GM21529 (cell line): ENCODE data around the gene NAA35.

Source experiments
- ATAC-seq: cut with Tn5 transposase; IDR thresholded peaks from one replicate; pipeline ENCODE4 v1.9.1; 2021; ENCODE audit not compliant: unreplicated experiment

Gene NAA35

DNA sequence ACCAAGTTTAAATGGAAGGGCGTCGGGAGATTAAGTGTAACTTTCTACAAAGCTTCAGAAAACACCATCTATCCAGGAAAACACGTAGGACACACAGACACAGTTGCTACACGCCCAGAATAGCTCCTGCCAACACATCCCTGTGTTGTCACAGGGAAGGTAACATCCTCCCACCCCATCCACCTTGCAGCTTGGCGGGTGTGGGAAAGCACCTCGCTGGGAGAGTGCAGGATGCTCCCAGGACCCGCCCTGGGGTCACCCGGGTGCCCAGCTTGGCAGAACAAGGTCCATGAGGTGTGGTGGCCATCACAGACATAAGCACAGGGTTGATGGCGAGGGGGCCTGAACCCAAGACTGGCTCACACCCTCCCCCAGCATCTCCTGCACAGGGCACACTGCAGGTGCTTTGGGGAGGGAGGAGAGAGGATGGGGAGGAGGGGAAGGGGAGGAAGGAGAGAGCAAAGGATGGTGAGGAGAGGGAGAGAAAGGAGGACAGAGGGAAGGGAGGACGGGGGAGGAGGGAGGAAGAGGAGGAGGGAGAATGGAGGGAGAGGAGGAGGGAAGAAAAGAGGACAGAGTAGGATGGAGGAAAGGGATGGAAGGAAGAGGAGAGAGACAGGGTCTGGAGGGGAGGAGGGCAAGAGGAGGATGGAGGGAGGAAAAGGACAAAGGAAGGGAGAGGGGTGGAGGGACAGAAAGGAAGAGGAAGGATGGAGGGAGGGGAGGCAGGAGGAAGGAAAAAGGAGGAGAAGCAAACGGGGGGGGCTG lies 121.2 kb downstream of the NAA35 start:
- no peak for ATAC-seq

DNA sequence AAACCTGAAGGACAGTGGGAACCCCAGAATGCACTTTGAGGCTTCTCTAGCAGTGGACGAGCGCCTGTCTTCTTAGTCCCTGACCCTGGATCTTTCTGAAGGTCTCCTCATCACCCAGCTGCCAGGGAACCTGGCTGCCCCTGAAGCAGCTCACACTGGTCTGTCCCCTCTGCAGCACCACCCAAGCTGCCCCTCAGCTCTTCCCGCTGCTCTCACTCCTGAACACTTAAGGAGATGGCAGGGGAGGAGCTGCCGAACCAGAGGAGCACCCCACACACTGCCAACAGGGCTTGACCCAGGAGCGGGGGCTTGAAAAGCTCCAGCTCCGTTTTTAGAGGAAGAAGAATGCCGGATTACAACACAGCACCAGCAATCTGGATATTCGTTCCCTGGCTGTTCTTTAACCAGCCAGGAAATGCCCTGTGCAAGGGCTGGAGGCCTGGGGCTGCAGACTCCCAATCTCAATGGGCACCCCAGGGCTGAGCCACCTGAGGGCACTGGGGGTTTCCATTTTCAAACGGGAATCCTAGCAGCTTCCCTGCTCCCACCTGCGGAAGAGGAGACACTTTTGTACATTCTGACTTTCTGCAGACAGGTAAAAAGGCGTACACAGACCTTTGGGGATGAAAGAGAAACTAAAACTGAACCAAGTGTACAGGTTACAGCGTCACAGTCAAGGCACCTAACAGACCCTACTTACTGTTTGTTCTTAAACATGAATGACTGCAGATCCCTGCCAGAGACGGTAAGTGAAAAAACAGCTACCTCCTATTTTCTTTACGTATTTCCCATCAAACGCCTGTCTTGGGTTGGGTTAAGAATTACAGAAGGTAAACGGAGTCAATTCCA lies 122.1 kb downstream of the NAA35 start:
- ATAC-seq, result no peak

DNA sequence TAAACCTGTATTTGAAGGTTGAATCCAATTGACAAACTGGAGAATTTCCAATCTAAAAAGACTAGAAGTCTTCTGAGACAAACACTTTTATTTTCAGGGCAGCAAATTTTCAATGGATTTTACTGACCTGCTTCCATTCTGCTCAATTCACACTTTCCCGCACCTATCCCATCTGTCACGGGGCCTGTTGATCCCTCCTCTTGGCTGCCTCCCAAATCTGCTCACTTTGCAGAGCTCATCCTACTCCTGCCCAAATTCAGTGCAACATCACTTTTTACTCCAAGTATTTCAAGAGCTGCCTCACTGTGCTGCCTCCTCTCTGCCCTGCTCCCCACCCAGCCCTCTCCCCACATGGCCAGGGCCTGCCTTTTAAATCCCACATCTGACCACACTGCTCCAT lies 123.3 kb downstream of the NAA35 start:
- ATAC-seq, result no peak

DNA sequence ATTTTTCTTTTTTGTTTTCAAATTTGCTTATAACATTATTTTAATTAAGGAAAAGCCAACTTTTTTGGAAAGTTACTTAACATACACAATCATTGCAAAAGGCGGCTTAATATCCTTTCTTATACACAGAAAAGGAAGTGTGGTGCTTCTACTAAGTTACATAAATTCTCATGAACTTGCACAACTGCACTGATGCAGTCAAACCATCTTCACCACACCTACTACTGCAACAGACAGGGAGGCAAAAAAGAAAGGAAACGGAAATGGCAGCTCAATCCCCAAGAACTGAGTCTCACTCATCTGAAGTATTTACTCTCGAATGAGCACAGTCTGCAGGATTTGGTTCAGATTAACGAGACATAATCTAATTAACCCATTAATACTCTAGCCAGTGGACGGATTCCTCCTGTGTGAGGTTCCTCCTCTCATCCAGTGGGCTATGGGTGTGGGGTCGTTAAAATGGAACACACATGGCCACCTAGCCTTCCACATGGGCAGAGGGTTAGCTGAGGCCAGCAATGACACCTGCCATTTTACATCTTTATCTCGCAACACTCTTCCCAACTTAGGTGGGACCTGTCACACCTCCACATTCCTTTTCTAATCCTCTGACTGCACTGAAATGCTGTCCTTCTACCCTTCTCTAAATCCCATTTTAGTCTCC lies 128.4 kb downstream of the NAA35 start:
- ATAC-seq, result no peak
